Amniotic epithelial cell (primary cell): ENCODE data around the gene CDH20.
"Not testable (repeated sequence)": the region's sequence is repeated elsewhere in the genome, so short reads cannot be mapped to it uniquely, and the experiment has no call there.

Source experiments
- DNase-seq: peaks from one replicate; pipeline ENCODE4 v3.0.0-alpha.2; 2010; ENCODE audit warnings: low read depth

The CDH20 gene

DNA sequence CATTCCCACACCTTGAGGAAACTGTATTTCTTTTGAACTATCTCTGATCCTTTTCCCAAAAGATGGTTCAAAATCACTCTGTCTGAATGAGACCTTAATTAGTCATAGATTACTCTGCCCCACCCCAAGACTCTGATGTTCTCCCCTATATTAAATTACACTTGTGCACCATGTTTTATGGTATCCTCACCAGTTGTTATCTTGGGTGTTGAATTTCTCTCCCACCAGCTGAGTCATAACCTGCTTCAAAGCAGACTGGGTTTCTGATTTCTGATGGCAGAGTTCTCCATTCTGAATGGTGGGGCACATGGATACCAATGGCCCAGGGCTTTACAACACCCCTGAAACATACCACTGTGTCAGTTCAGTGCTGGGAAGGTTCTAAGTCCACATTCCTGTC, 15.0 kb downstream of the CDH20 start:
- no peak for DNase-seq

DNA sequence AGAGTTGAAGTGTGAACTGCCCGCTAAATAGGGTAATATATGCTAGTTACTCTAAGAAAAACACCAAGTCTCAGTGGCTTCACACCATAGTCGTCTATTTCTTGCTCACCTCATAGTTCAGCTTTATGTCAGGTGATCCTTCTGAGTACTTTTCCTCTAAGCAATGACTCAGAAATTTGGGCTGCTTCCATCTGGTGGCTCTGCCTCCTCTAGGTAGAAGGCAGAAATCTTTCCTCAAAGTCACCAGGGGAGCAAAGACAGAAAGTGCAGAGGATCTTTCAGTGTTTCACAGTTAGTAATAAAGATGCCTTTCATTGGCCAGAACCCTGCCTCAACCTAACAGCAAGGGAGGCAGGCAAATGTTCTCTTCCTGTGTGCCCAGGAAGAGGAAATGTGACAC, 17.3 kb downstream of the CDH20 start:
- no peak for DNase-seq

DNA sequence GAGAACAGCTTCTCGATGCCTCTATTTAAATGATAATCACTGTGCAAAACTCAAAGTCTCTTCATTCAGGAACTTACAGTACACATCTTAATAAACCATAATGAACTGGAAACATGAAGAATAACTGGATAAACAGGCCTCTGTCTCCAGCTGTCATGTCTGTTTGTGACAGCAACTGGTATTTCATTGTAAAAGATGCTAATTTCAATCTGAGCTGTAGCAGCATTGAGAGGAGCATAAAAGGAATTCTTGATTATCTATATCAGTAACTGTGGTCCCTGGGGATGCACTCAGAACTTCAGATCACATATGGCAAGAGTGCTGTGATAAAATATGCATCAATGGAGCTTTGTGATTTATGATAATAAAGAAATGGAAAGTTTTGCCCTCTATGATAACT, 18.8 kb downstream of the CDH20 start:
- no peak for DNase-seq

GRCh38 chr18:61352611-61353010, 19.4 kb downstream of the CDH20 start:
- no peak for DNase-seq

GRCh38 chr18:61360404-61361383, 27.5 kb downstream of the CDH20 start:
- no peak for DNase-seq

DNA sequence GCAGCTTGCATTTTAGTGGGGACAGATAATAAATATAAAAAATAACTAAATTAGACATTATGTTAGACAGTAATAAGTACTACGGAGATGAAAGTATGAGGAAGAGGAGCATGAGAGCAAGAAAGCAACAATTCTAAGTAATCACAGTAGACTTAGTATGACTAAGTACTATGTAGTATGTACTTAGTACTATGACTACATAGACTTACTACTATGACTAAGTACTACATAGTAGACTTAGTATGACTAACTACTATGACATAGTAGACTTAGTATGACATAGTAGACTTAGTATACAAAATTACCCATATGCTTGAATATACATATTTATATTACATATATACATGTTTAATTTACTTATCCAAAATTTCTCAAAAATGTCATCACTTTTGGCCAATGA, 29.3 kb downstream of the CDH20 start:
- no peak for DNase-seq

- DNase-seq: no peak
These were observed 31.7 kb downstream of the CDH20 start for GRCh38 chr18:61364953-61365352.

DNA sequence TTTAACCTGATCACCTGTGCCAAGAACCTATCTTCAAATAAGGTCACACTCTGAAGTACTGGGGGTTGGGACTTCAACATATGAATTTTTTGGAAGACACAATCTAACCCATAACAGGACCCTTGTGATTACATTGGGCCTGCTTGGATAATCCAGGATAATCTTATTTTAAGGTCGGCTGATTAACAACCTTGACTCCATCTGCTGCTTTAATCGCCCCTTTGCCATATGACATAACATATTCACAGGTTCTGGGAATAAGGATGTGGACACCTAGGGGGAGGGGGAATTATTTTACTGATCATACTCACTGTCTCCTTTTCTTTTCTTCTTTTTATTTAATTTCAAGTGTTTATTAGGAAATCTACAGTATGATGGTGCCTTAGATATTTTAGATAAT, 34.8 kb downstream of the CDH20 start:
- DNase-seq: no peak

DNA sequence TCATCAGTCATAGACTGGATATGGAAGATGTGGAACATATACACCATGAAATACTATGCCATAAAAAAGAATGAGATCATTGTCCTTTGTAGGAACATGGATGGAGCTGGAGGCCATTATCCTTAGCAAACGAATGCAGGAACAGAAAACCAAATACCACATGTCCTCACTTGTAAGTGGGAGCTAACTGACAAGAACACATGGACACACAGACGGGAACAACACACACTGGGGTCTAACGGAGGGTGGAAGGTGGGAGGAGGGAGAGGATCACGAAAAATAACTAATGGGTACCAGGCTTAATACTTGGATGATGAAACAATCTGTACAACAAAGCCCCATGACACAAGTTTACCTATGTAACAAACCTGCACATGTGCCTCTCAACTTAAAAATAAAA, 36.4 kb downstream of the CDH20 start:
- not testable (repeated sequence) for DNase-seq

GRCh38 chr18:61371111-61371510, 37.9 kb downstream of the CDH20 start:
- DNase-seq: no peak

DNA sequence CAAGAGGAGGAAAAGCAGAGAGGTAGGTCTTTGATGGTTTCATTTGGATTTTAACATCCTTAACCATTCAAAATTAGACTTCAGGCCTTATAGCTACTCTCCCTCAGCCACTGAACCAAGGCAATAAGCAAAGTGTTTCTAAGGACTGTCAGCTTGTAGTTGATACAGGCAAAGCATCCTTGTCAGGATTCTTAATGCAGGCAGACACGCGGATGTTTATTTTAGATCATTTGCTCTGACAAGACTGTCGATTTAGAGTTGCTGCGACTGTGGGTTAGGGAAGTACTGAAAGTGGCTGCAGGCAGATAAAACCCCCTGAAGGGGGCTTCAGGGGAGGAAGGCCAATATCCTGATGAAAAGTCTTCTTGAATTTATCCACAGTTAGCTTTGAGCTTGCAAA, 46.6 kb downstream of the CDH20 start:
- no peak for DNase-seq

GRCh38 chr18:61388010-61388409, 54.8 kb downstream of the CDH20 start:
- peak; percentile 57 for DNase-seq

GRCh38 chr18:61394983-61395382, 61.8 kb downstream of the CDH20 start:
- peak; percentile 15 for DNase-seq

DNA sequence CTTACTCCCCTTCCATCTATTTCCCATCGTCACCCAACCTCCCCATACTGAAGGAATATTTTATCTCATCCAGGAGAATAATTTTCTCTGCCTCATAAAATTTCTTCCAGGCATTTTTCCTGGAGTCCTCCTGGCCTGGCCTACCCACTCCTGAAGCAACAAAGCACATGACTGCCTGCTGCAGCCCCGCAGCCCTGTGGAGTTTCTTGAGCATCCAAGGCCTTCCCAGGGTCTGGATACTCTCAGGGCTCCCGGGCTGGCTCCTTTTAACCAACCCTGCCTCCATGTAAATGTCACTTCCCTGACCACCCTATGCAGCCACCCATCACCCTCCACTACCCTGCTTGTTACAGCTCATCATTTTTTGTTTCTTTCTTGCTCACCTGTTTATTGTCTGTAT, 64.0 kb downstream of the CDH20 start:
- DNase-seq: no peak

GRCh38 chr18:61398961-61399705, 65.9 kb downstream of the CDH20 start:
- no peak for DNase-seq

GRCh38 chr18:61400016-61400635, 66.9 kb downstream of the CDH20 start:
- no peak for DNase-seq

GRCh38 chr18:61400716-61401115, 67.5 kb downstream of the CDH20 start:
- DNase-seq: peak; percentile 7

DNA sequence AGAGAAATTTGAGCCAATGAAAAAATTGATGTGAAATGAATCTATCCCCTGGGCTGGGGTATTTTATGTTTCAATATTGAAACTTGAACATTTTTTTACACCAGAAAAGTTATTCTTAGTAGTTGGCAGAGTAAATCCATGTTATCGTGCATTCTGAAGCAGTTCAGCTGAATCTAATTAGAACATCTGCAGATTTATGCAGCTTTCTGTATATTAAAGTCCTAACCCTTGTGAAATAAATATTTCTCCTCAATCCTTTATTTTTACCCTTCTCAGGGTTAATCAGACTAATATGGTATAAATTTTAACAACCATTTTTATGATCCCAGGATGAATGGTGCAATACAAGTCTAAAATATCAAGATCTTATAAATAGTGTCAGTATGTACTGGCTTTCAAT, 69.5 kb downstream of the CDH20 start:
- DNase-seq: no peak

DNA sequence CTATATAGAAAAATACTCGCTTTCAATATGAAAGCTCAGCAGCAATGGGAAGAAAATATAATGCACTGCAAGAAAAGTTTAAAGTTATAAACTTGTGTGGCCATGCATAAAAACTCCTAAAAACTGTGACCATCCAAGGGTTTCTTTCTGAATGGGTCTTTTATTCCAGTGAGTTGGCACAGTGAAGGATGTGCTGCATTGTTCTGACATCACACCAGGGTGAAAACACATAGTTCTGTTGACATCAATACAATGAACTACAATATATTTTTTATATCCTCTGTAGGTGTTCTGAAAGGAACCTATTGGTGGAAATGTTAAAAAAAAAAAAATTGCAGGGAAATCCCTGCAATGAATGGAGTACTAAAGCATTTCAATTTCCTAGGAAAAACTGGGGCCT, 80.2 kb downstream of the CDH20 start:
- DNase-seq: no peak

DNA sequence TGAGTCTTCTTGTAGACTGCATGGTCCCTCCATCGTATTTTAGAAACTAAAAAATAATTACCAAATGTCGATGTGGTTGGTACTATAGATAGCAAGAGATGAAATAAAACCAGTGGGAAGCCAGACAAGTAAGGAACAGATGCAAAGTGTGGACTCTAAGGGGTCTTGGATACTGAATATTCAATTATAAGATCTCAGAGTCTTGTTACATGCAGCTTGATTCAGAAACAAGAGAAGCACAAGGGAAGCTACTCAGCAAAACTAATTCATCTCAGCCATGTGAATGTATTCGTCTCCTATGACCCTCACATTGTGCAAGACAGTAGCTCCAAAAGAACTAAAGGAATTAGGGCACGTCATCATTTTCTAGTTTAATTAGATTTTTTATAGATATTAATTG, 80.9 kb downstream of the CDH20 start:
- no peak for DNase-seq

DNA sequence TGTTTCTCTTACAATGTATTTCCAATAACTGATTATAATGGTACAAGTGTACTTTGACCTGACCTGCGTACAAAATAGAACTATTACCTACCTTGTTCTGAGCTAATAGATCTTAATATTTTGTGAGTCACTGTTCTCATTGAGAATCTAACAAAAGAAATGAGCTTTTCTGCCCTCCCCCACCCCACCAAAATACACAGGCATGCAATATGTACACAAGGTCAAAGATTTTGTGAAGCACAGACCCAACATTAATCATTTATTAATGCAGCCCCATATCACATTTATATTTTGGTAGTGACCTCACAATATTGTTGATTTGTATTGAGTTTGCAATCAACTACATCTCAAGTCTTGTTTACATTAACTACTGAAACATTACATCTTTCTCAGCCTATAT, 86.5 kb downstream of the CDH20 start:
- no peak for DNase-seq

DNA sequence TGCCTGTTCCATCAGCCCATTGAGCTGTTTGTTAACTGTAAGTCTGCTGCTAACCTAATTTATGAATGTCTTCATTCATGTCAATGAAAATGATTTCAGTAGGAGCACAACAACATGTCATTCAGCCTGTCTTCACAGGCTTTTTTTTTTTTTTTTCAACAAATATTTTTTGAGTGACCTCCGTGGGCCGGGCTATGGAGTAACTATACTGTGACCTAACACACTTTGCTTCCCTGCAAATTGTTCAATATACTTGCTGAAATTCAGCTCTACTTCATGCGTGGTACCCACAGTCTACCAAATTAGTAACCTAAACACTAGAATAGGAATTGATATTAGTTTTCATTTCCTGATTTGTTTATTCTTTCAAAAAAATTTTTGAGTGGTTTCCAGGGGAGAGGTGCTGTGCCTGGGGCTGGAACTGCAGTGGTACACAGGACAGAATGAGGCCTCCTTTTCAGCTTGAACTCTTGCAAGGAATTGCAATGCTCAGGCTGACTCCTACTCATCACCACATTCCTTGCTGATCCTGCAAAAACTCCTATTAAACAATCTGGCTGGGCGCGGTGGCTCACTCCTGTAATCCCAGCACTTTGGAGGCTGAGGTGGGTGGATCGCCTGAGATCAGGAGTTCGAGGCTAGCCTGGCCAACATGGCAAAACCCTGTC, 87.1 kb downstream of the CDH20 start:
- peak; percentile 4 for DNase-seq
